ENCODE results near the gene CFAP74. TPM values are rescaled to one million over a fixed set of nuclear protein-coding genes. Genes with fewer than 3 reads are reported as not detected.

The CFAP74 gene
- polyA plus RNA-seq, 1 donor = 0.76 TPM

- no peak for DNase-seq
These were observed 39.5 kb upstream of the CFAP74 start for GRCh38 chr1:2042830-2043773.

- no peak for DNase-seq
These were observed 38.3 kb upstream of the CFAP74 start for GRCh38 chr1:2041887-2042286.

GRCh38 chr1:2041305-2041704 is 37.7 kb upstream of the CFAP74 start:
- DNase-seq = no peak

- no peak for DNase-seq
These were observed 35.7 kb upstream of the CFAP74 start for GRCh38 chr1:2039251-2039650.

- DNase-seq = no peak
These were observed 34.6 kb upstream of the CFAP74 start for GRCh38 chr1:2038229-2038628.

- DNase-seq = no peak
These were observed 33.9 kb upstream of the CFAP74 start for GRCh38 chr1:2037314-2037979.

GRCh38 chr1:2036287-2036686 is 32.7 kb upstream of the CFAP74 start:
- no peak for DNase-seq

GRCh38 chr1:2033165-2033564 is 29.6 kb upstream of the CFAP74 start:
- no peak for DNase-seq

GRCh38 chr1:2032737-2033136 is 29.2 kb upstream of the CFAP74 start:
- DNase-seq = no peak

GRCh38 chr1:2031546-2032540 is 28.3 kb upstream of the CFAP74 start:
- DNase-seq = no peak

GRCh38 chr1:2030076-2030871 is 26.7 kb upstream of the CFAP74 start:
- DNase-seq = no peak

- DNase-seq = no peak
These were observed 26.0 kb upstream of the CFAP74 start for GRCh38 chr1:2029561-2029960.

GRCh38 chr1:2028870-2029560 is 25.4 kb upstream of the CFAP74 start:
- no peak for DNase-seq

GRCh38 chr1:2027961-2028583 is 24.5 kb upstream of the CFAP74 start:
- no peak for DNase-seq

- no peak for DNase-seq
These were observed 21.9 kb upstream of the CFAP74 start for GRCh38 chr1:2025491-2025981.

GRCh38 chr1:2024887-2025286 is 21.3 kb upstream of the CFAP74 start:
- no peak for DNase-seq

GRCh38 chr1:2024451-2024850 is 20.9 kb upstream of the CFAP74 start:
- DNase-seq = no peak

GRCh38 chr1:2023187-2023586 is 19.6 kb upstream of the CFAP74 start:
- no peak for DNase-seq

GRCh38 chr1:2022063-2022770 is 18.6 kb upstream of the CFAP74 start:
- no peak for DNase-seq

Data from left kidney (tissue), 2 donors.